GM04503 (cell line): ENCODE data around the gene NSL1.
"Not testable (repeated sequence)": the region's sequence is repeated elsewhere in the genome, so short reads cannot be mapped to it uniquely, and the experiment has no call there.

Source experiments
- DNase-seq: peaks from one replicate; pipeline ENCODE4 v3.0.0-alpha.2; 2012; ENCODE audit warnings: low read depth

The NSL1 gene

GRCh38 chr1:212791676-212792395, at the start of gene NSL1, which contains the start of gene TATDN3:
NSL1 (minus strand) TSS chr1:212791777; CDS start chr1:212791763, 14 bp downstream.
TATDN3 (plus strand) TSS chr1:212791894; CDS start chr1:212791922, 28 bp downstream.
- peak; percentile 78 for DNase-seq

GRCh38 chr1:212838145-212838544, 46.6 kb upstream of the NSL1 start:
- DNase-seq = no peak

- DNase-seq = not testable (repeated sequence)
These were observed 41.9 kb upstream of the NSL1 start for GRCh38 chr1:212833211-212834207.

GRCh38 chr1:212828395-212828794, 36.8 kb upstream of the NSL1 start:
- DNase-seq = no peak

- no peak for DNase-seq
These were observed 36.3 kb upstream of the NSL1 start for GRCh38 chr1:212827831-212828278.

- DNase-seq = no peak
These were observed 35.7 kb upstream of the NSL1 start for GRCh38 chr1:212827171-212827776.

GRCh38 chr1:212825798-212826452, 34.3 kb upstream of the NSL1 start:
- no peak for DNase-seq

- no peak for DNase-seq
These were observed 32.6 kb upstream of the NSL1 start for GRCh38 chr1:212824201-212824600.

GRCh38 chr1:212822956-212823355, 31.4 kb upstream of the NSL1 start:
- DNase-seq = no peak

GRCh38 chr1:212820969-212821368, 29.4 kb upstream of the NSL1 start:
- DNase-seq = no peak

GRCh38 chr1:212819726-212820125, 28.1 kb upstream of the NSL1 start:
- no peak for DNase-seq

GRCh38 chr1:212816567-212817278, 25.1 kb upstream of the NSL1 start:
- no peak for DNase-seq

GRCh38 chr1:212814537-212815334, 23.2 kb upstream of the NSL1 start:
- DNase-seq = no peak

- no peak for DNase-seq
These were observed 14.2 kb upstream of the NSL1 start for GRCh38 chr1:212805767-212806166.

- DNase-seq = no peak
These were observed 6.1 kb upstream of the NSL1 start for GRCh38 chr1:212797681-212798080.

- DNase-seq = no peak
These were observed 3.0 kb upstream of the NSL1 start for GRCh38 chr1:212794561-212795014.

- DNase-seq = no peak
These were observed 875 bp upstream of the NSL1 start for GRCh38 chr1:212792396-212792908.

- peak; percentile 64 for DNase-seq
These were observed 309 bp downstream of the NSL1 start for GRCh38 chr1:212791261-212791675.

- no peak for DNase-seq
These were observed 5.7 kb downstream of the NSL1 start for GRCh38 chr1:212785871-212786270.

- no peak for DNase-seq
These were observed 7.6 kb downstream of the NSL1 start for GRCh38 chr1:212783976-212784375.
